Measurements from ENCODE around the gene YTHDC2. TPM values are rescaled to one million over a fixed set of nuclear protein-coding genes. Genes with fewer than 3 reads are reported as not detected.

YTHDC2 gene
- total and polyA plus RNA-seq, 10 of the 15 experiments (the other 5 are each of a cell fraction or from before 2014, with no cell fraction given) = 3.8 to 25.8 (median 16.4) TPM

DNA sequence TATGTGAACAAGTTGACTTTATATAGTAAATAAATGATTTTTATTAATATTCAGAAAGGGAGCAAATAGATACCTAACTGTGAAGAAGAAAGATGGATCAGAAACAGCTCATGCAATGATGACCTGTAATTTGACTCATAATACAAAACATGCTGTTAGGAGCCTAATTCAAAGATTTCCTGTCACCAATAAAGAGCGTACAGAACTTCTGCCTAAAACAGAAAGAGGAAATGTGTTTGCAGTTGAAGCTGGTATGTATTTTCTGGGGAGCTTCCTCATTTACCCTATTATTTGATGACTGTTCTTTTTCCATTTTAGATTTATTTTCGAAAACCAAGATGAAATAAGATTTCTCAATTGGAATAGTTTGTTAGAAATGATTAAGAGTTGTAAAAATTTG, 11.4 kb downstream of the YTHDC2 start:
- Histone ChIP-seq H2AFZ (ENCODE audit: control insufficient read depth, low read depth, low read length) (no peak overlapping the region; the same call in 1 of the 2 replicates), H3K4me2 (ENCODE audit: control insufficient read depth, insufficient read depth) (peak overlapping the region; percentile 61), H3K36me3 (ENCODE audit: control insufficient read depth in 2 of 2, insufficient read depth in 2 of 2, low read length in 1 of 2) (0 out of 4 replicates have a peak, but pooled peaks cover 0 to 4% of the 10 kb centered on the region in 2 experiments), H3K9me3 (replicated peaks; ENCODE audit: control insufficient read depth, insufficient read depth, low read length) (no peaks in the 10 kb centered on the region; the same call in 2 of the 3 replicates), H3K4me1 (ENCODE audit: control insufficient read depth, insufficient read depth, low read length) (peaks cover 16% of the 10 kb centered on the region), H4K20me1 (ENCODE audit: control insufficient read depth, insufficient read depth) (no peaks in the 10 kb centered on the region), H3K4me3 (no peak overlapping the region), H3K27ac (ENCODE audit: control insufficient read depth, insufficient read depth) (peak overlapping the region; percentile 52; the same call in 1 of the 2 replicates), H3K79me2 (ENCODE audit: control insufficient read depth, insufficient read depth, low read length) (peaks cover 22% of the 10 kb centered on the region), H3K27me3 (replicated peaks in 1 of 2; ENCODE audit: control insufficient read depth in 2 of 2, insufficient read depth in 2 of 2, low read length in 1 of 2) (no peaks in the 10 kb centered on the region), H3K9ac (ENCODE audit: control insufficient read depth, insufficient read depth, low read length) (no peak overlapping the region)
- BruUV-seq (replicated peaks) = no TSS peak
- ATAC-seq (peak; percentile 72), FAIRE-seq (peak; percentile 94), DNase-seq (ENCODE audit: low read depth, low spot score) (no peak)
- CTCF ChIA-PET = interaction anchor here (0.6 to 1.6 kb wide), 6 partner anchors 10 to 848 kb away, joined by 3 to 5 read pairs (median 4); no protein-coding TSS in a partner anchor
- POLR2A ChIA-PET = no interaction called here
- RAD21 ChIA-PET (ENCODE audit: unreplicated experiment) = interaction anchor here (0.7 to 1.6 kb wide), 3 partner anchors 9 to 24 kb away, joined by 3 to 10 read pairs (median 4); partner anchors contain the start of gene YTHDC2
- intact Hi-C loops (cut with micrococcal nuclease; ENCODE audit: unreplicated experiment) = no loop called here
- 9% methylated on average over 2 of the region's 2 CpGs for WGBS (ENCODE audit: insufficient coverage, insufficient replicate concordance, low lambda C conversion rate, missing lambda C conversion rate)
- SMC1A ChIA-PET (ENCODE audit: uncharacterized antibody, unreplicated experiment) = interaction anchor here (1.0 to 1.7 kb wide), 5 partner anchors 10 to 14 kb away, joined by 3 to 5 read pairs (median 3); partner anchors contain the start of gene YTHDC2
- TF ChIP-seq JUNB (IDR thresholded peaks at IDR 0.05) = 0 out of 2 replicates have a peak, but pooled peaks have one; percentile 5
- TF ChIP-seq NFIC (IDR thresholded peaks at IDR 0.05; ENCODE audit: low read depth, low read length) = peak; percentile 23; the same call in 1 of the 2 replicates
- TF ChIP-seq SPI1 (IDR thresholded peaks at IDR 0.05; ENCODE audit: borderline replicate concordance, insufficient read depth, low read depth, low read length) = peak; percentile 80
- TF ChIP-seq LARP7 (IDR thresholded peaks at IDR 0.05) = no peak
- in situ Hi-C loops (cut with MboI) = no loop called here

DNA sequence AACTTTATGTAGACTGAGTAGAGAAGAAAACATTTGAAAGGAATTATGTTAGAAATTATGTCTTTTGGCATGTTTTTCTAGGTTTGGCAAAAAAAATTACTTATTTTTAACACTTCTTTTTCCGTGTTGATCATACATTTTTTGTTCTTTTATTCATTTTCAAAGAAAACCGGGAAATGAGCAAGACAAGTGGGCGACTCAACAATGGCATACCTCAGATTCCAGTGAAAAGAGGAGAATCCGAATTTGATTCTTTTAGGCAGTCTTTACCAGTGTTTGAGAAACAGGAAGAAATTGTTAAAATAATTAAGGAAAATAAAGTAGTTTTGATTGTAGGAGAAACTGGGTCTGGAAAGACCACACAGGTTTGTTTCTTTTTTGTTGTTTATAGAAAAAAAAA, 12.9 kb downstream of the YTHDC2 start:
- POLR2A ChIA-PET = no interaction called here
- Histone ChIP-seq H3K79me2 (ENCODE audit: control insufficient read depth, insufficient read depth, low read length) (peaks cover 14% of the 10 kb centered on the region), H3K4me2 (ENCODE audit: control insufficient read depth, insufficient read depth) (no peak overlapping the region)
- TF ChIP-seq MTA3 (IDR thresholded peaks at IDR 0.05; ENCODE audit: borderline replicate concordance, low read length) = no peak
- no peak for TF ChIP-seq ZNF274 (IDR thresholded peaks at IDR 0.05; ENCODE audit: insufficient read depth, insufficient read length)
- no peak for TF ChIP-seq EP300 (IDR thresholded peaks at IDR 0.05; ENCODE audit: borderline replicate concordance in 1 of 2, control insufficient read depth in 1 of 2, low read depth in 2 of 2, low read length in 2 of 2)
- no peak for TF ChIP-seq ZZZ3 (IDR thresholded peaks at IDR 0.05; ENCODE audit: control insufficient read depth, insufficient read length, low read depth)
- TF ChIP-seq, protein P1, sequence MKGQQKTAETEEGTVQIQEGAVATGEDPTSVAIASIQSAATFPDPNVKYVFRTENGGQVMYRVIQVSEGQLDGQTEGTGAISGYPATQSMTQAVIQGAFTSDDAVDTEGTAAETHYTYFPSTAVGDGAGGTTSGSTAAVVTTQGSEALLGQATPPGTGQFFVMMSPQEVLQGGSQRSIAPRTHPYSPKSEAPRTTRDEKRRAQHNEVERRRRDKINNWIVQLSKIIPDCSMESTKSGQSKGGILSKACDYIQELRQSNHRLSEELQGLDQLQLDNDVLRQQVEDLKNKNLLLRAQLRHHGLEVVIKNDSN (IDR thresholded peaks at IDR 0.05; ENCODE audit: borderline replicate concordance, extremely low read length, insufficient read depth, low read depth, low read length) = no peak
- TF ChIP-seq, protein P2, sequence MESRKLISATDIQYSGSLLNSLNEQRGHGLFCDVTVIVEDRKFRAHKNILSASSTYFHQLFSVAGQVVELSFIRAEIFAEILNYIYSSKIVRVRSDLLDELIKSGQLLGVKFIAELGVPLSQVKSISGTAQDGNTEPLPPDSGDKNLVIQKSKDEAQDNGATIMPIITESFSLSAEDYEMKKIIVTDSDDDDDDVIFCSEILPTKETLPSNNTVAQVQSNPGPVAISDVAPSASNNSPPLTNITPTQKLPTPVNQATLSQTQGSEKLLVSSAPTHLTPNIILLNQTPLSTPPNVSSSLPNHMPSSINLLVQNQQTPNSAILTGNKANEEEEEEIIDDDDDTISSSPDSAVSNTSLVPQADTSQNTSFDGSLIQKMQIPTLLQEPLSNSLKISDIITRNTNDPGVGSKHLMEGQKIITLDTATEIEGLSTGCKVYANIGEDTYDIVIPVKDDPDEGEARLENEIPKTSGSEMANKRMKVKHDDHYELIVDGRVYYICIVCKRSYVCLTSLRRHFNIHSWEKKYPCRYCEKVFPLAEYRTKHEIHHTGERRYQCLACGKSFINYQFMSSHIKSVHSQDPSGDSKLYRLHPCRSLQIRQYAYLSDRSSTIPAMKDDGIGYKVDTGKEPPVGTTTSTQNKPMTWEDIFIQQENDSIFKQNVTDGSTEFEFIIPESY (IDR thresholded peaks at IDR 0.05) = no peak
- no peak for TF ChIP-seq BCL11A (IDR thresholded peaks at IDR 0.05; ENCODE audit: low read depth, low read length)
- no peak for TF ChIP-seq MTA2 (IDR thresholded peaks at IDR 0.05; ENCODE audit: low read depth)
- no peak for TF ChIP-seq CBFB (IDR thresholded peaks at IDR 0.05; ENCODE audit: low read depth)
- no peak for TF ChIP-seq STAT3 (IDR thresholded peaks at IDR 0.05; ENCODE audit: low read depth, low read length)
- TF ChIP-seq SMAD5 (IDR thresholded peaks at IDR 0.05; ENCODE audit: low read depth) = no peak
- no peak for TF ChIP-seq NR2C1 (IDR thresholded peaks at IDR 0.05)

More for the DNA sequence above, 12.9 kb downstream of the YTHDC2 start:
- Histone ChIP-seq H4K20me1 (ENCODE audit: control insufficient read depth, insufficient read depth) (no peaks in the 10 kb centered on the region), H3K9me3 (replicated peaks; ENCODE audit: control insufficient read depth, insufficient read depth, low read length) (peaks cover 7% of the 10 kb centered on the region; the same call in 2 of the 3 replicates), H3K36me3 (ENCODE audit: control insufficient read depth in 2 of 2, insufficient read depth in 2 of 2, low read length in 1 of 2) (peaks cover 0 to 4% of the 10 kb centered on the region in 2 experiments; a peak in 1 of 4 replicates), H3K27me3 (replicated peaks in 1 of 2; ENCODE audit: control insufficient read depth in 2 of 2, insufficient read depth in 2 of 2, low read length in 1 of 2) (no peaks in the 10 kb centered on the region), H3K9ac (ENCODE audit: control insufficient read depth, insufficient read depth, low read length) (no peak overlapping the region), H3K4me1 (ENCODE audit: control insufficient read depth, insufficient read depth, low read length) (peaks cover 4% of the 10 kb centered on the region), H3K27ac (ENCODE audit: control insufficient read depth, insufficient read depth) (no peak overlapping the region), H2AFZ (ENCODE audit: control insufficient read depth, low read depth, low read length) (no peak overlapping the region), H3K4me3 (no peak overlapping the region)
- BruUV-seq (replicated peaks) = no TSS peak
- RAD21 ChIA-PET (ENCODE audit: unreplicated experiment) = no interaction called here
- 96% methylated on average over 4 of the region's 4 CpGs for WGBS (ENCODE audit: insufficient coverage, insufficient replicate concordance, low lambda C conversion rate, missing lambda C conversion rate)
- intact Hi-C loops (cut with micrococcal nuclease; ENCODE audit: unreplicated experiment) (no loop called here), in situ Hi-C loops (cut with MboI) (no loop called here)
- FAIRE-seq (no peak), ATAC-seq (no peak), DNase-seq (ENCODE audit: low read depth, low spot score) (no peak)
- SMC1A ChIA-PET (ENCODE audit: uncharacterized antibody, unreplicated experiment) = interaction anchor here (0.8 to 1.7 kb wide), 2 partner anchors 13 to 22 kb away, joined by 3 to 5 read pairs; partner anchors contain the start of gene YTHDC2
- CTCF ChIA-PET = no interaction called here
